ENCODE data around the gene RALGAPB.

Gene RALGAPB

DNA sequence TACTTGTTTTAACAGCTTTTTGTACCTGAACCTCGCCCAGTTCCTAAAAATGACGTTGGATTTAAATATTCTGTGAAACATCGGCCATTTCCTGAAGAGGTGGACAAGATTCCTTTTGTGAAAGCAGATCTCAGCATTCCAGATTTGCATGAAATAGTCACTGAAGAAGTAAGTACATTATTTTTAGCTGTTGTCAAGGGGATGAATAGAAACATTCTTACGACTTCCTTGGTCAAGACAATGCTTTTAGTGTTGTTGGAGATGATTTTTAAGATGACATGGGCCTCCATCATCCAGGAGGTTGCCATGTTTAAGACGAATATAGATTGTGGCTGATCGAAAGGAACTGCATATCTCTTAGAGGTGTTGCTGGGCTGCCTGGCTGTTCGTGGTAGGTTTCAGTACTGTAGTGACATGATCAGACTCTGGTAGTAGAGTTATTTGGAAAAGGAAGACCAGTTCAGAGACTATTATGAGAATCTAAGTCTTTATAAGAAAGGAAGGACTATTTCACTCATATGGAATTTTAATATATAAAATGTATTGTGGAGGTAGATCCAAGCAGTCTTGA lies 78.5 kb downstream of the RALGAPB start:
- no peak for DNase-seq

DNA sequence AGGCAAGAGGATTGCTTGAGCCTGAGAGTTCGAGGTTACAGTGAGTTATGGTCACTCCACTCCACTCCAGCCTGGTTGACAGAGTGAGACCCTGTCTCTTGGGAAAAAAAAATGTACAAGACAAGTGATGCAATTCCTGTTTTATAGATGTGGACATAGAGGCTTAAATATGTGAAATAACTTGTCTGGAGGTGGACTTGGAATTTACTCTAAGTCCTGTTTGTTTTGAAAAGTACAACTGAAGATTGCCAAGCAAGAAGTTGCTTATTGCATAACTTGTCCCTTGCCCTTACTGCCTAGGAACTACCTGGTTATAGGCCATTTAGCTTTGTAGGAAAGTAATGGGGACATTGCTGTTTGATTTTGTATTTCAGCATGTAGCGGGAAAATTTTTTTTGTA lies 82.3 kb downstream of the RALGAPB start:
- no peak for DNase-seq

DNA sequence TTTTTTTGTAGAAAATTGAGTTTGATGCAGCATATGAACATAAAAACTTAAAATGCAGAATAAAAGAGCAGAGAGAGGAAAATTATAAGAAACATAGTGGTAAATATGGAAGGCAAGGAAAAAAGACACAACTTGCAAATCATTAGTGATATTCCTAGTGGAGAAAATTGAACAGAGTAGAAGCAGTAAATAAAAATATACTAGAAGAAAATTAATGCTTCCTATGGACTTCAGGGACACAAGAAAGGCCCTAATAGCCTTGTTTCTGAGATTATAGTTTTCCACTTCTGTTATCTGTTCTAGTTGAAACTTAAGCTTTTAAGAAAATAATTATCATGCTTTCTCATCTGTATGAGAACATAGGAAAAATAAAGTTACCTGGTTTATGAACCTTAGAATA lies 82.8 kb downstream of the RALGAPB start:
- DNase-seq = no peak

DNA sequence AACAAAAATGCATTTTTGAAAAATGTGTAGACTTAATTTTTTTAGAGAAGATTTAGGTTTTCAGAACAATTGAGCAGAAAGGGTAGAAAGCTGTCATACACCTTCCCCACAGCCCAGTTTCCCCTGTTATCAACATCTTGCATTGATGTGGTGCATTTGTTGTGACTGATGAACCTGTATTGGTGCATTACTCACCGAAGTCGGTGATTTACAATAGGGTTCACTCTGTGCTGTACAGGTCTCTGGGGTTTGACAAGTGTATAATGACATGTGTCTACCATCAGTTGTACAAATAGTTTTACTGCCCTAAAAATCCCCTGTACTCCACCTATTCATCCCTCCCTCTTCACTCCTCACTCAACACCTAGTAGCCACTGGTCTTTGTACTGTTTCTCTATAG lies 84.5 kb downstream of the RALGAPB start:
- no peak for DNase-seq

DNA sequence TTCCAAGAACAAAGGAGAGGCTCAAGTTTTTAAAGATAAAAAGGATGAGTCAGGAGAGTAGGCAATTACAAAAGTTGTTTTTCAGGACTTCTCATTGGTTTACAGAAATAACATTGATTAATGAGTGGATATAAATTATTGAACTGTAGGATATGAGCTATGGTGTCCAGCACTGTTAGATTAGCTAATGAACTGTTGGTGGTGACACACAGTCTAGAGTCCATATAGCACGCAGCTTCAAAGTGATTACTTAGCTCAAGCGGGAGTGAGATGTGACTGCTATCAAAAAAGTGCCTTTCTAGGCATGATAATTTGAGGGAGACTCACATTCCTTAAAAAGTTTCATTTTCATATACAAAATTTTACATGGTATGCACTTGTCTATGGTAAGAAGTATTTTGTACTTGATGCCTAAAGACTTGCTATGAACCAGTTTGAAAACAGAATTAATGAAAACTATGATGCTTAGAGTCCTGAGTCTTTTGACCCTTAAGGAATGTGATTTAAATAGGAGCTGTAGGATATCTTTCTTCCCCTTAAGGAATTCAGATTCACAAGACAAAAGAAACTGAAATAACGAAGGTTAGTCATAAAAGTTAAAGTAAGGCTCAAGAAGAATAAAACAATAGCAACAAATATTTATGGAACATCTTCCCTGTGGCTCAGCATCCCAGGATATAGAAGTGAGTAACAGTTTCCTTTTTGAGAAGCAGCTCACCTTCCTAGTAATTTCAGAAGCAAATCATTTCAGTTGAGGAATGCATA lies 86.1 kb downstream of the RALGAPB start:
- DNase-seq = no peak

DNA sequence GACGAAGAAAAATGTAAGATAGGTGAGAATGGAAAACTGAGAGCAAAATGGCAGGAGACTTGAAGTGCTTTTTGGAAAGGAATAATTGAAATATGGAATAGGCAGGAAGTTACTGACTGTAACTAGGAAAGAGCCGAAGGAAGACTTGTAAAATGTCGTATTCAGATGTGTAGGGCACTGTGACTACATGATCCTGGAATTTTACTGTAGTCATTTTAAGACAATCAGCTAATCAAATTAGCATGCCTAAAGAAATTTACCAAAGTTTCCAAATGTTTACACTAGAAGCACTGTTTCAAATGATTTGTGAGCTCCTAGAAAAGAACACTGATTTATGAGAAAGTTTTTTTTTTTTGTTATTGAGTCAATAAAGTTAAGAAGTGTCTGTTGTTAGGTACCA lies 87.1 kb downstream of the RALGAPB start:
- DNase-seq = no peak

DNA sequence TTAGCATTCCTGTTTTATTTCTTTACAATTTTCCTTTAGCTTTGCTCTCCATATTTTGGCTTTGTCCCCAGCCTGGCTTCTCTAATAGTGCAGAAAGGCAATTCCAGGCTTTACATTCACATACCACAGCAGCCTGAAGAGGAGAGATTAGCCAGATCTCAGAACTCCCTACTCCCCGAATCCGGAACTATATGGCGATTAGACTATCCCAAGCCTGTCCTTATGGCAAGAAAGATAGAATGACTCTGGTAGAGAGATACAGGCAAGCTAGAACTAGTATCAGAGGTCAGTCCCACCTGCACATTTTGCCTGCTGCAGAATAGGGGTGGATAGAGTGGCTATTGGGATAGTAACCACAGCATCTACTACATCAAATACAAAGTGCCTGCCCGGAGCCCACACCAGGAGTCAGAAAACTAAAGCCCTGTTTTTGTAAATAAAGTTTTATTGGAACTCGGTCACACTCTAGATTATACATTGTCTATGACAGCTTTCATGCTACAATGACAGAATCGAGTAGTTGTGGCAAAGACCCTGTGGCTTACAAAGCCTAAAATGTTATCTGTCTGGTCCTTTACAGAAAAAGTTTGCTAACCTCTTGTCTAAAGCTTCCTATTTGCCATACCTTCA lies 91.3 kb downstream of the RALGAPB start:
- no peak for DNase-seq

DNA sequence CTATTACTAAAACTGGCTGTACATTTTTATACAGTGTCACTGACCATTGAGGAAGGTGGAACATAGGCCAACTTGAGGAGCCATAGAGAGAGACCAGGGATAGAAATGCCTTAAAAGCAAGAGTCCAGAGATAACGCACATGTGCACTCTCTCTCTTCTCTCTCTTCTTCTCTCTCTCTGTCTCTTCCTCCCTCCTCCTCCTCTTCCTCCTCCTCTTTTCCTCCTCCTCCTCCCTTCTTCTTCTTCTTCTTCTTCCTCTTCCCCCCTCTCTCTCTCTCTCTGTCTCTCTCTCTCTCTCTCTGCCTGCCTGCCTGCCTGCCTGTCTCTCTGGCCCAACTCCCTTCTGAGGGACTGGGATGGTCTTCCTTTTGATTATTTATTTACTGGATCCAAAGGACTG lies 92.0 kb downstream of the RALGAPB start:
- DNase-seq = no peak

DNA sequence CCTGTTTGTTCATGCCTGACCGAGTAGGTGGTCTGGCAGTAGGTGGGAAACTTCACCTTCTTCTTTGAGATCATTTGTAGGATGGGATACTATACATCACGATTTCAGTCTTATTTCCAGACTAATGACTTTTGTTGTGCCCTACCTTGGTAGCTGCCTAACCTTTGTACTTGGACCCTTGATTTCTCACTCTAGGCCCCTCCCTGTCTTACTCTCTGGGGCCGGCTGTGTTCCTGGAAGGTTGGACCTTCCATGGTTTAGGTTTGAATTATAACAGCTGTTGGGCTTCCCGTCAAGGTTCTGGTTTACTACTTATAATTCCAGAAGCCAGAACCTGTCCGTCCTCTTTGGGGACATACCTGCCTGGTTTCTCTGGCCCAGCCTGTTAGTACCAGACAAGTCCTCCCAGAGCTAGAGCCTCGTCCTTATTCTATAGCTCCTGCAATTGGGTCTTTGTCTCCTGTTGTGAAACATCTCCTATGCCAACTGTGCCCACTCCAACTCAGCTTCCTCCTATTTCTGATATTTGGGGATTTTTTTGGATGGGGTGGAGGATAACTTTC lies 93.5 kb downstream of the RALGAPB start:
- no peak for DNase-seq

DNA sequence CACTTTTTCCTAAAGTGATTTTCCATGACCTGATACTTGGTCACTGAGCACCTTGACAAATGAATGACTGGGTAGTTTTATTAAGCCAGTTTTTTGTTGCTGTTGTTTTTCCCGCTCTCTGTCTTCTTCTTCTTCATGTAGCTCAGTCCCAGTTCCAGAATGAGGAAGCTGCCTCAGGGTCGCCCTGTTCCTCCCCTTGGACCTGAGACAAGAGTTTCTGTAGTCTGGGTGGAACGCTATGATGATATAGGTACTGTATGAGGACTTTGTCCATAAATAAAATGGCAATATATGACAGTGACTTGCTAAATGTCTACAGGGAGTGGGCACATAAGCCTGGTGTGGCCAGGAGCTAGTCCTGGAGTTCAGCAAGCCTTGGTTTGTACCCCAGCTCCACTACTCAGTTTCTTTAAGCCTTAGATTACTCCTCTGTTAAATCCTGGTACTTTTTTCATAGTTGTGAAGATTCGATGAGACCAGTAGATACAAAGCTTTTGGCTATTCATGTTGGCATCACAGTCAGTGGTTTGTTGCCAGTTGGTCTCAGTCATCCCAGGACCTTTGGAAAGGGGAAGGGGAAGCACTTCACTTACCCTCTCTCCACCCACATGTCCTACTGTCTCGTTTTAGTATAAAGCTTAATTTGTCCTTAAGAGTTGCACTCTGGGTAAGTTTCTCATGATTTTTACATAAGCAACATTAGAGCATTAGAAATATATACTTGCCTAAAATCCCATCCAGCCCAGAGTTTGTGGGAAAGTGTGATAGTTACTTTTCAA lies 97.3 kb downstream of the RALGAPB start:
- no peak for DNase-seq

DNA sequence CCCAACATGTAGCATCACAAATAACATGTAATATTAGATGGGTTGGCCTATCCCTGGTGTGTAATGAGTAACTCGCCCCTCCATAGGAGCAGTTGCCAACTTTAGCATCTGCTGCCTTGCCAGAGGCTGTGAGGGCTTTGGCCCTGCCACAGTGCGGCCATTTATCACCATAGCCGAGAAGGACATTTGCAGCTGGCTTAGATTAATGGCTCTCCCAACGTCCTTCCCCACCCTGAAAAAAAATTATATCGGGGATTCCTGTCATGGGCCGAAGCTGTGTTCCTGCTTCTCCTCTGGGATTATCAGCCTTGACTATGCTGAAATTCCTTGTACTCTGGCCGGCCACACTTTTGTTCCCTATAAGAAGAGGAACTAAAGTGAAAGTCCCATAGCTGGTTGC lies 100.8 kb downstream of the RALGAPB start:
- DNase-seq = no peak

DNA sequence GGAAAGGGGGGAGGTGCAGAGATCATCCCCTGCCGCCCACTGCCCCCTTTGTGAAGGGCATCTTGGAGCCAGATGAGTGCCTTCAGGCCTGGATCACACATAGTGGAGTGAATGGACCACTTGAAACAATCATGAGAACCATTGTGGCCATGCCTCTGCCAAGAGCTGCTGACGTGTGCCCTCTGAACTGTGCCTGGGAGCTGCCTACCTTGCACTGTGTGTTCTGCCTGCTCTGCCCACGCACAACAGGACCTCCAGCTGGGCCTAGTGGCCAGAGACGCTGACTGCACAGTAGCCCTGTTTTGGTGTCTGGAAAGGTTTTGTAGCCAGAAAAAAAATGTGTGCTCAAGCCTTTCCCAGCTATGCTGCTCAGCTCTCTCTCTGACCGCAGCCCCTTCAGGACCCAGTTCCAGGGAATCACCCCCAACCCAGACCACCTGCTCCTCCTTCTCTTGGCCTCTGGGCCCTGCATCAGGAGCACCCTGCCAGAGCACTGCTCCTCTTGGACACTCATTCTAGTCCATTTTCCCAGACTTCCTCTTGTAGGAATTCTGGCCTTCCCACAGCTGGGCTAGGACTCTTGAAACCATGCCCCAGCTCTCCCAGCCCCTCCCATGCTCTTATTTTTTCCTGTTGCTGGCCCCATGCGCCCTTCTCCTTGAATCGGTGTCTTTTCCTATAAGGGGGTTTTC lies 106.7 kb downstream of the RALGAPB start:
- DNase-seq = no peak

DNA sequence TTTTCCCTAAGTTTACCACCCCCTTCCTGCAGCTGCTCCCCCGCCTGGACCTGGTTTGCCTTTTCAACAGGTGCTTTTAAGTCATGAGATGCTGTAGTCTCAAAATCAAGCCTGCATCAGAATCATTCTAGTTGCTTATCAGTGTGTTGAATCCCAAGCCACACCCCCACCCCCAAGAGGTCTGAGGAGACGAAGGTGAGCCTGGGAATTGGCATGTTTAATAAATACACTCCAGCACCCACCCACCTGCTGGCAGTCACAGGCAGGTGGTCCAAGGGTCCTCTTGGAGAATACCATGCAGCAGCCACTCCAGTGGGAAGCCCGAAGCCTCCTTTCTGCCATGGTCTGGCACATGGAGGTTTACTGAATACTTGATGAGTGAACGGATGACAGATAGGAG lies 107.3 kb downstream of the RALGAPB start:
- DNase-seq = no peak

DNA sequence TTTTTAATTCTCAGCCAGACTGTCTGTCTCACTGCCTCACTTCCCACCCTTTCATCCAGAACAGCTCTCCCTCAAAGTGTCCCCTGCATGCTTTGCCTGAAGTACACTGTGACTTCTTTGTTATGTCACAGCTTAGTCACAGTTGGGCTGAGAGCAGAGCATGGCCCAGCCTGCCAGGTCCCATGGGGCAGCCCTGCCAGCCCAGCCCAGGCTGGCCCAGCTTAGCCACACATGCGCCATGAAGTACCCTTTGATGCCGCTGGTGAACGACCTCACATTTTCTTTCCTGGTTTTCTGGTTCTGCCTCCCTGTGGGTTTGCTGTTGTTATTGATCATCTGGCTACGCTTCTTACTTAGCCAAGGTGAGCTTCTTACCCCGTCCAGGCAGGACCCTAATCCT lies 108.4 kb downstream of the RALGAPB start, which contains the start of gene ADIG:
Gene ADIG (plus strand): TSS at position 185 of the 400 bp plus-strand sequence. CDS start 54 bp downstream, at position 239.
- no peak for DNase-seq

DNA sequence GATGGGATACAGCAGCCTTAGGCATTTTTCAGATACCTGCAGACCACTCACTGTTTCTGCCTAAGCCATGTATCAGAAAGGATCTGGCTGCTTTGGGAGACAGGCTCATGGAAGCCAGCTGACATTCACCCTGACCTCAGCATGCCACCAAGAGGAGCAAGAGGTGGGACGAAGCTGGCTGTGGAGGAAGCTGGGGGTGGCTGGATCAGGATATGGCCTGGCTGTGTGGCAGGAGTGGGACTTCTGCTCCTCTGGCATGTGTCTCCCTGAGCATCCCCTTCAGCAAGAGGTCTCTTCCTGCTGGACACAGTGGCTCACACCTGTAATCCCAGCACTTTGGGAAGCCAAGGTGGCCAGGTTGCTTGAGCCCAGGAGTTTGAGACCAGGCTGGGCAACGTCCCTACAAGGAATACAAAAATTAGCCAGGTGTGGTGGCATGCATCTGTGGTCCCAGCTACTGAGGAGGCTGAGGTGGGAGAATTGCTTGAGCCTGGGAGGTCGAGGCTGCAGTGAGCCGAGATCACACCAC lies 109.3 kb downstream of the RALGAPB start:
- no peak for DNase-seq

DNA sequence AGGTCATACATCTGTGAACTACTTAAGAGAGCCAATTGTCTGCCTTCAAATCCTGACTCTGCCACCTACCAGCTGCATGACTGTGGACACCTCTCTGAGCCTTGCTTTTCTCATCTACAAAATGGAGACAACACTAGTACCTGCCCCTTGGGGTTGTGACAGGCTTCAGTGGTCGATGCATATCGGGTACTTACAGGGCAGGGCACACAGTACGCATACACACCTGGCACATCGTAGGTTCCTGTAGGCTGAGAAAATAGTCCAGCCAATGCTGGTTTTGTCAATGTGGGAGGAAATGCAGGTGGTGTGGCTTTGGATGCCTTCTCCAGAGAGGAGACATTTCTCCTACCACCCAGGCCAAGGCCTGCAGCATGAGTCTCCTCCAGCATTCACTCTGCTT lies 110.7 kb downstream of the RALGAPB start:
- no peak for DNase-seq

DNA sequence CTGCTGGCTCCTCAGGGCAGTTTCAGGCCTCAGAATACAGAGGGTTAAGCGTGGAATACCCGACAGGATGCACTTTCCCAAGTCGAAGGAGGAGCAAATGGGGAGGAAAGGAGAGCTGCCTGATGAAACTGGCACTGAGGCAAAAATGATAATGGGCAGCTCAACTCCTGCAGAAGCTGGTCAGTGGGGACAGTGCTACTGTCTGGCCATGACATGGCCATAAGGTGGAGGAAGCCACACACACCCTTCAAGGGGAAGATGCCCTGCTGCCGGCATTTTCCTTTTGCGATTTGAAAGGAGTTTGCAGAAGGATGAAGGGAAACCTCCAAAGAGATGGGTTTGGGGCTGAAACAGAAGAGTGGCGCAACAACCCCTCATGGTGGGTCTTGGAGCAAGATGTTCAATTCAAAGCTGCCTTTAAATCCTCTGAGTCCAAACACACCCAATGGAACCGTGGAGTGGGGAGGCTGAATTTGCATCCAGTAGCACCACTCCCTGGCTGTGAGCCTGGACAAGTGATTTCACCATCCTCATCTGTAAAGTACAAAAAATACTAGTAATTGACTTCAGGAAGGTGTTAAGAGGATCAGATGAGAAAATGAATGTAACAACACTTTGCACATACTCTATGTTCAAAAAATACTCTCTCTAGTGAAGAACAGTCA lies 111.6 kb downstream of the RALGAPB start:
- DNase-seq = no peak

DNA sequence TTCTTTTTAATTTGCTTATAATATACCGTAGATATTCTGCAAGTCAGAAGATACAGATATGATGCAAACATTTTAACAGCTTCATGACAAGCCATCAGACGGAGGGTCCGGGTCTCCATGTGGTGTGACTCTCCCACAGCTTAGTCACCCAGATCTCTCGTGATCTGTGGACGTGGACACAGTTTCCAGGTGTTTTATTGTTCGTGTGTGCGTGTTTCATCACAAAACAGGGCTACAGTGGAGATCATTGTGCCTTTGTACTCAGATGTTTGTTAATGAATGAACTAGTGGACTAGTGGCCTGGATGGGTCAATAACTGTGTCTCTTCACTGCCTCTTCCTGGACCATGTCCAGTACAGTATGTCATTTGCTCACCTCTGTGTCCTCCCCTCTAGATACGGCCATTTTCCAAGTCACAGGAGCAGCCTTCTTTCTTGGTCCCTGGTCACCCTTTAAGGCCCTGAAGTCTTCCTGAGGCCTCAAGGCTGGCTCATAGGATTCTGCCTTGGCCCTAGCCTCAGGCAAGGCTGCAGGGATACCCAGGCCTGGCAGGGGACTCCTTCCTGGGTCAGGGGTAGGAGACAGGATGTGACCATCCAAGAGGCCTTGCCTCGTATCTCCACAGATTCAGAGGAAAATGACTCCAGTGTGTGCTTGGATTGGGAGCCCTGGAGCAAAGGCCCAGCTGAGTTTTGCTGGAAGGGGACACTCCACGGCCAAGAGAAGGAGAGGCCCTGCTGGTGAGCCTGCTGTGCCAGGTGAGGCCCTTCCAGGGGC lies 112.9 kb downstream of the RALGAPB start:
- DNase-seq = no peak

DNA sequence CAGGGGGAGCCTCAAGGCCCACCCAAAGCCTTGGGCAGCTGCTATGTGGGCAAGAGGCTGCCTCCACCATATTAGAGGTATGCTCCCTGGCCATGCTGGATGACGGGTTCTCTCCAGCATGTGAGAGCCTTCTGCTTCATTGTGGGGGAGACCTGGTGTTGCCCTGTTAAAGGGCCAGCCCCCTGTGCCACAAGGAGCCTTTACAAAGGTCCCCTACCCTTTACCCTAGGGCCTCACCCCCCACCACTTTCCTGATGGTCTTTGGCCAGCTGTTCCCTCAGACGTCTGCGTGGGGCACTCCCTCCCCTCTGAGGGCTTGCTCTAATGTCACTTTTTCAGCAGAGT lies 113.5 kb downstream of the RALGAPB start:
- DNase-seq = no peak

DNA sequence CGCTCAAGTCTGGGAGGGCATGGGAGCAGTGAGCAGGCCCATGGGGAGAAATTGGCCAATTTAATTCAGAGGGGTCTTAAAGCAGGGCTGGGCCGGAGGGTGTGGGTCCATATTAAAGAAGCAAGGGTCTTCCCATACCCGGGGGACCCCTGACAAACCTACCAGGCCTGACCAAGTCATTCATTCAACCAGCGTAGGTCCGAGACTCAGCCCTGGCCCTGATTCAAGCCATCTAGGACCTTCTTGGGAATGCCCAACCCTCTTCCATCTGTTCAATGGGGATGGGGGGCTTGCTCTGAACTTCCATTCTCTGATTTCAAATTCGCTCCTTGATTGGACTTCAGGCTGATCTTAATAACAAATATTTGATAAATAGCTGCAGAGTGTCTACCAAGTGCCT lies 115.7 kb downstream of the RALGAPB start:
- DNase-seq = no peak

DNA sequence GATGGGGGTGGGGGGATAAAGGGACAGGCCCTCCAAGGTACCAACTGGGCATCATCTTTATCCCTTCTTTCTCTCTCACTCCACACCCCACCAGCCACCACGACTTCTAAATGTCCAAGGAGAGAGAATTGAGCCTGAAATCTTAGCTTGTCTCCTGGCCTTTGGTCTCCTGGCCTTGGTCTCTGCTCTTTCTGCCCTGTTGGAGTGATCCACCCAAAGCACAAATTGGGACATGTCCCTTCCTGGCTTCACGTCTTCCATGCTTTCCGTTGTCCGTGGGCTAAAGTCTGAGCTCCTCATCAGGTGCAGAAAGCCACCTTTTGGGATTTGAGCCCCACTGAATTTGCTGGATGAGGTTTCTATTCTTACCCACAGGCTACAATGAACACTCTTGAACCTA lies 116.7 kb downstream of the RALGAPB start:
- DNase-seq = no peak
